DMS53 (cell line): Measurements from ENCODE around the gene S100P.
"Not testable (repeated sequence)": the region's sequence is repeated elsewhere in the genome, so short reads cannot be mapped to it uniquely, and the experiment has no call there.

Experiments used
- DNase-seq: peaks from one replicate; lab custom pipeline; 2025; lab: John Stamatoyannopoulos, UW

S100P gene

DNA sequence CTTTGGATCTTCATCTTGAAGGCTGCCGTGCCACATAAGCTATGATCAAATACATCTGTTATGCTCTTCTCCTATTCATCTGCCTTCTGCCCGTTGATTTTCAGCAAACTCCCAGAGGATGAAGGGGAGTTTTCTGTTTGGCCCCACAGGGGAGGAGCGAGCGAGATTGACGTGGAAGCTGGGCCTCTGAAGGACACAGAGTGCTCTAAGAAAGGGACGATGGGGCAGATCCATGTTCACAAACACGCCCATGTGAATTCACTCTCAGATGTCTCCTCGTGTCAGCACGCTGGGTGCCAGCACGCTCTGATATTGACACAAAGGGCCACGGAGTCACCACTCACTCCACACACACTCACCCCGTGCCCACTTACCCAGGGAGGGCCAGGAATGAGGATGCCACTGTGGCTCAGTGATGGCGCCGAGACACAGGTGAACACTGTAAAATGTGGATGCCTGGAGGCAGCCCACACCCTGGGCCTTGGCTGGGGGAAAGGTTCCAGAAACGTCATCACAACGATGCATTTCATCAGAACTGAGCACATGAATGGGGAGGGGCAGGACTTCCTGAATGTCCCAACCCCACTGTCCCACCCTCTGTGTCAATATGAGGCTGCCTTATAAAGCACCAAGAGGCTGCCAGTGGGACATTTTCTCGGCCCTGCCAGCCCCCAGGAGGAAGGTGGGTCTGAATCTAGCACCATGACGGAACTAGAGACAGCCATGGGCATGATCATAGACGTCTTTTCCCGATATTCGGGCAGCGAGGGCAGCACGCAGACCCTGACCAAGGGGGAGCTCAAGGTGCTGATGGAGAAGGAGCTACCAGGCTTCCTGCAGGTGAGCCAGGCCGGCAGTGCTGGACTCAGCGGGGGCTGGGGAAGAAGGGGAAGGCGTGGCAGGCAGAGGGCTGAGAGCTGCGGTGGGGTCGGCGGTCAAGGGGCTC, at the start of gene S100P:
TSS of gene S100P (plus strand) at position 648 of the 946 bp plus-strand sequence. CDS start at position 703, 55 bp downstream.
- DNase-seq: no peak

DNA sequence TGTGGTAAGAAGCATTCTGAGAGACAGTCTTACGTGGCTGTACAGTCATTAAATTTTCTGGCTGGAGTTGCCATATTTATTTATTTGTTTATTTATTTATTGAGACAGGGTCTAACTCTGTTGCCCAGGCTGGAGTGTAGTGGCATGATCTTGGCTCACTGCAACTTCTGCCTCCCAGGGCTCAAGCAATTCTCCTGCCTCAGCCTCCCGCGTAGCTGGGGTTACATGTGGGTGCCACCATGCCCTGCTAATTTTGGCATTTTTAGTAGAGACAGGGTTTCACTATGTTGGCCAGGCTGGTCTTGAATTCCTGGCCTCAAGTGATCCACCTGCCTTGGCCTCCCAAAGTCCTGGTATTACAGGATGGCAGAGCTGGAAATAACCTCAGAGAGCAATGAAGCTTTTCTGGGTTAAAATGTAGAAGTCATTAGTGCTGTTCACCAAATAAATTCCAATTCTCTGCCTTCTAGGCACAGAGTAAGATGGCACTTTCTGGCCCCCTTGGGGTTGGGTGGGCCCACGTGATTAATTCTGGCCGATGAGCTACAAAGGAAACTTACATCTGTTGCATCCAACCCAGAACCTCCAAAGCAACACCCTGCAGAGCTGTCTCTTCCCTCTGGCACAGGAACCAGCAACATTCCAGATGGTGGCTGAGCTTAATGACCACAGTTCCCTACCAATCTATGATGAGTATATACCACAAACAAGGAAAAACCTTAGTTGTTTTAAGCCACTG, 48.7 kb upstream of the S100P start:
- DNase-seq: no peak

DNA sequence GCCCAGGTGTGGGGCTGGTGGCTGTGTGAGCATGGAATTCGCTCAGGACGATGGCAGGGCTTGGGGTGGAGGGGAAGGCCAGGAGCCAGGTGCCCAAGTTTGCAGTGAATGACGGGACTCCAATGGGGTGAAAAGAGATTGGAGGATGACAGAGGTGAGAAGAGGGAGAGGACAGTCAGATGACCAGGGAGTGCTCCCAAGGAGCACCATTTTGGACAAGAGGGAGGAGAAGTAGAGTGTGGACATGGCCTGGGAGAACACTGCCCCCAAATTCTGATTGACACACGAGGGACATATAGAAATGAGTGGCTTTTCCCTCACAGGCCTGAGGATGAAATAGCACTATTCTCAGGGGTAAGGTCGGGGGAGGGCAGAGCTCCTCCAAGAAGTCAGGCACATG, 46.5 kb upstream of the S100P start:
- DNase-seq: no peak

DNA sequence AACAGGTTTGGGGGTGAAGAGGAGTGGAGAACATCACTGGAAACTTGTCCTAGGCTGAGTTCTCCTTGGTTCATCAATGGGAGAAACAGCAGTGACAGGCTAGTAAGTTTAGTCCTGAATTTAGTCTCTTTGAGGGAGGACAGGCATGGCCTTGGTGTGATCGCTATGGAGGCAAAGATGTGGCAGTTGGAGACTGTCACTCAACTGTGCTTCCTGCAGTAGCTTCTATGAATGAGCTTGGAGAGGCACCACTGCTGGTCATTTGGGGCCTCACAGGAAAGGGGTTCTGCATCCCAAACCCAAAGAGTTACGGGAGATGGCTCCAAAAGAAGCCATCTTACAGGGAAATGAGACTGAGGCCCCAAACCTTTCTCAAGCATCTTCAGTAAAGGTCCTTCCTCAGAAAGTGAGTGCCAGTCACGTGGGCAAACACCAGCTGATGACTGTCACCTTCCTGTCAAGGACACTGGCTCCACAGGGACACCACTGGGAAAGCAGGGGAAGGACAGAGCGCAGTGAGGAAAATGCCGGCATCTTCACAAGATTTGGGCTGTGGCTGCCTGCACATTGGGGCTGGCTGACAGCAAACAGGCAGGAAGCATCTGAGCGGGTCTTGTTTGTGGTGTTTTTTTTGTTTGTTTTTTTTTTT, 46.0 kb upstream of the S100P start:
- peak; percentile 72 for DNase-seq

DNA sequence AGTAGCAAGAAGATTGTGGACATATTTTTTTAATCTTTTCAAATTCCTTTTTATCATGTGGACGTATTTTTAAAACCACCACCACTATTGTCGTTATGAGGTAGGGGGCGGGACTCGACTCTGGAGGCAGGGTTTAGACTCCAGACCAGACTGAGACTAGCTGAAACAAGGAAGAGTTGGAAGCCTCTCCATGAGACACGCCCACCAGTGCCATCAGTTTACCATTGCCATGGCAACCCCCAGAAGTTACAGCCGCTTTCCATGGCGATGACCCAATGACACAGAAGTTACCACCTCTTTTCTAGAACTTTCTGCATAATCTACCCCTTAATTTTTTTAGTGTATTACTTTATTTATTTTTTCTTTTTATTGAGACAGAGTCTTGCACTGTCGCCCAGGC, 44.5 kb upstream of the S100P start:
- DNase-seq: no peak

DNA sequence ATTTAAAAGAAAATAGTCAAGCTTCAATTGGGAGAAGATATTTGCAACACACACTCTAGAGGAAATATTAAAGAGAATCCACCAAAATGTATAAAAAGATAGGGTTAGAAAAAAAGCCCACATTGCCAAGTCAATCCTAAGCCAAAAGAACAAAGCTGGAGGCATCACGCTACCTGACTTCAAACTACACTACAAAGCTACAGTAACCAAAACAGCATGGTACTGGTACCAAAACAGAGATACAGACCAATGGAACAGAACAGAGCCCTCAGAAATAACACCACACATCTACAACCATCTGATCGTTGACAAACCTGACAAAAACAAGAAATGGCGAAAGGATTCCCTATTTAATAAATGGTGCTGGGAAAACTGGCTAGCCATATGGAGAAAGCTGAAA, 39.5 kb upstream of the S100P start:
- DNase-seq: not testable (repeated sequence)

DNA sequence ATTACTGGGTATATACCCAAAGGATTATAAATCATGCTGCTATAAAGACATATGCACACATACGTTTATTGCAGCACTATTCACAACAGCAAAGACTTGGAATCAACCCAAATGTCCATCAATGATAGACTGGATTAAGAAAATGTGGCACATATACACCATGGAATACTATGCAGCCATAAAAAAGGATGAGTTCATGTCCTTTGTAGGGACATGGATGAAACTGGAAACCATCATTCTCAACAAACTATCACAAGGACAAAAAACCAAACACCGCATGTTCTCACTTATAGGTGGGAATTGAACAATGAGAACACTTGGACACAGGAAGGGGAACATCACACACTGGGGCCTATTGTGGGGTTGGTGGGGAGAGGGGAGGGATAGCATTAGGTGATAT, 38.4 kb upstream of the S100P start:
- DNase-seq: not testable (repeated sequence)

DNA sequence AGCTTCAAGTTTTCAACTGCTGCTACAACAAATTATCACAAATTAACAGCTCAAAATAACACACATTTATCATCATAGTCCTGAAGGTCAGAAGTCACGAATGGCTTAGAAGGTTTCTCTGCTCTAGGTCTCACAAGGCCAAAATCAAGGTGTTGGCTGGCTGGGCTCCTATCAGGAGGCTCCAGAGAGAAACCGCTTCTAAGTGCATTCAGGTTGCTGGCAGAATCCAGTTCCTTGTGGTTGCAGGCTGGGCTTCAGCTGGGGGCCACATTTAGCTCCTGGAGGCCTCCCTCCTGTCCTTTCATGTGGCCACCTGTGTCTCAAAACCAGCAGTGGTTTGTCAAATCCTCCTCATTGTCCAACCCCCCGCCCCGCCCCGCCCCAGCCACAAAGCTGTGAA, 37.8 kb upstream of the S100P start:
- no peak for DNase-seq

DNA sequence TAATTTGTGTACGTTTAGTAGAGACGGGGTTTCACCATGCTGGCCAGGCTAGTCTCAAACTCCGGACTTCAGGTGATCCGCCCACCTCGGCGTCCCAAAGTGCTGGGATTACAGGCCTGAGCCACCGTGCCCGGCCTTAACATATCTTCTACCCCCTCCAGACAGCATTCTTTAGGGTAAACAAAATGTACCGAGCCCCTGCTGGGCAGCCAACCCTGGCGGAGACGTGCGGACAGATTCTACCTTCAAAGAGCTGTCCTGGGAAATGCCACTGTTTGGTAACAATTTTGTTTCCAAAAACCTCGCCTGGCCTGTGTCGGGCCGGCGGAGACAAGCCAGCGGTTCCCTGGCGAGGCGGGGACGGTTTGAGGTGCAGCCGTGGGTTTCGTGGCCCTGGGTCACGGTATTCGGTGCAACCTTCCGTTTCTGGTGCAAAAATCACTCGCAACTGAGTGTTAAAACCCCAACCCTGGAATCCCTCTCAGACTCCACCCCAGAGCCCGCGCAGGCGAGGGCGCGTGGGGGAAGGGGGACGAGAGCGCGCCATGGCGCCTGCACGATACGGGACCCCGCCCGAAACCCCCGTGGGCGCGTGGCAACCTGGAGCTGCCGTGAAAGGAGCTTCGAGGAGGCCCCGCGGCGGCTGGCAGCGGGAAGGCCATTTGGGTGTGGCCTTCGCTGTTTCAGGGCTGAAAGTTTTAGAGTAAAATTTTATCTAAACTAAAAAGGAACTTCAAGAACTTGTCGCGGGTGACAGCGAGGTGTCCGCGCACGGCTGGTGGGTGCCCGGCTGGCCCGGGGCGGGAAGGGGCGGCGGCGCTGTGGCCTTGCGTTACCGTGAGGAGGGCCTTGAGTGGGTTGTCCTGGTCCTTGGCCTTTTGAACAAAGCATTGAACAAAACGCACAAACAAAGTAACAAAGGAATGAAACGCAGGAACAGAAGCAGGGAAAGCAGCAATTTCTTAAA, 36.2 kb upstream of the S100P start:
- DNase-seq: no peak

DNA sequence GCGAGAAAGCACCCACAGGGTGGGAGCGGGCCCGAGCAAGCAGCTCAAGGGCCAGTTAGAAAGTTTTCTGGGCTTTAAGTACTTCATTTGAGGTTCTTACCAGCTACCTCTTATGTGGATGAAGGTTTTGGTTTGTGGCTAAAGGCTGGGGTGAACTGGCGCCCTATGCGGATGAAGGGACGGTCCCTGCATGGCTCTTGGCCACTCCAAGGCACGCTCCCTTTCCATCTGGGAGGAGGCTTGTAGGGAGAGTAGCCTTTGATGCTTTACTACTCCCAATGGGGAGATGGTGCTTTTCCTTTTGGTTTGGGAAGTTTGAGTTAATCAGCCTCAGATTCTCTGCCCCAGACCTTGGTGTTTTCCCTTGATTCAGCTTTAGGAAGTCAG, 35.5 kb upstream of the S100P start:
- DNase-seq: no peak

DNA sequence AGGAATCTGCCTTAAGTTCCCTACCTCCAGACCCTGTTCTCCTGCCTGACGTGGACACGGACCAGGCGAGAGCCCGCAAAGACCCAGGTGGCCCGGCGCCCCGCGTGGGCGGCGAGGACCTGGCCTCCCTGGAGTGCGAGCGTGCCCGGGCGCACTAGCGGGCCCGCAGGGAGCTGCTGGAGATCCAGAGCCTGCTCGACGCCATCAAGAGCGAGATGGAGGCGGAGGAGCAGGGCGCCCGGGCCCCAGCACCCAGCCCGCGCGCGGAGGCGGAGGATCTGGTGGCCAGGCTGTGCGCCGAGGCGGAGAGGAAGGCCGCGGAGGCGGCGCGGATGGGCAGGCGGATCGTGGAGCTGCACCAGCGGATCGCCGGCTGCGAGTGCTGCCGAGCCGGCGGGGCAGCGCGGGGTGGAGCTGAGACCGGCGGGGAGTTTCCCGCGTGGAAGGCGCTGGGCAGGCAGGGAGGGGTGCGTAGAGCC, 35.0 kb upstream of the S100P start:
- peak; percentile 65 for DNase-seq

DNA sequence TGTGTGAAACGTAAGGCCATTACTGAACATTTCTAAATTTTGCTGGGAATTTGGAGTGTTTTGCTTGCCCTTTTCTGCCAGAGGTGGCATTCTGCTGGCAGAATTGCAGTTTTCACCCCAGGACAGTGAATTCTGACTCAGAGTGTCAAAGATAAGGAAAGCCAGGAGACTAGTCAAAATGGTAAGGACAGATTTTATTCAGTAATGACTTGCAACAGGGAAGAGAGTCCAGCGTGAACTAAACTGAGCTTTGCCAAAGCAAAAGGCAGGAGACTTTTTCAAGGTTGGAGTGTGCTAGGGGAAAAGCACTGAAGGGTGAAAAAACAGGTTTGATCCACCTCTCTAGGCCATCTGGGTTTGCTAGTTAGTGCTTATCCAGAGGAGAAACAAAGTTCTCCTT, 33.8 kb upstream of the S100P start:
- DNase-seq: no peak

DNA sequence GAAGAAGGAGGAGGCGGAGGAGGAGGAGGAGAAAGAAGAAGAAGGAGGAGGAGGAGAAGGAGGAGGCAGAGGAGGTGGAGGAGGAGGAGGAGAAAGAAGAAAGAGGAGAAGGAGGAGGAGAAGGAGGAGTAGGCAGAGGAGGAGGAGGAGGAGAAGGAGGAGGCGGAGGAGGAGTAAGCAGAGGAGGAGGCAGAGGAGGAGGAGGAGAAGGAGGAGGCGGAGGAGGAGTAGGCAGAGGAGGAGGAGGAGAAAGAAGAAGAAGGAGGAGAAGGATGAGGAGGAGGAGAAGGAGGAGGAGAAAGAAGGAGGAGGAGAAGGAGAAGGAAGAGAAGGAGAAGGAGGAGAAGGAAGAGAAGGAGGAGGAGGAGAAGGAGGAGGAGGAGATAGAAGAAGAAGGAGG, 33.2 kb upstream of the S100P start:
- DNase-seq: no peak

DNA sequence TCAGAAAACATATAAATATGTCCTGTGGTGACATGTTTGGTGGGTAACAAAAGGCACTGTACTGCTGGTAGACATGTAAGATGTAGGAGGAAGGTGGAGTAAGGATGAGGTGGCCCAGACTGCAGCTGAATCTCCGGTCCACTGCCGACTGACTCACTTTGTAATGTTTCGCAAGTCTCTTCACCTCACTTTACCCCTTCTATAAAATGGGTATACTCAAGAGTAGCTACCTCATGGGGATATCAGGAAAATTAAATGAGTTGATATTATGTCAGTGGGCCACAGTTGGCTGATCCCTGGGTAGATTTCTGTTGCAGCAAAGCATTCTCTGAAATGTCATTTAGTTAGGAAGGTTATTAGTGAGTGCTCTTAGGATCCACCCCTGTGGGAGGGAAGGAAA, 31.1 kb upstream of the S100P start:
- DNase-seq: no peak

DNA sequence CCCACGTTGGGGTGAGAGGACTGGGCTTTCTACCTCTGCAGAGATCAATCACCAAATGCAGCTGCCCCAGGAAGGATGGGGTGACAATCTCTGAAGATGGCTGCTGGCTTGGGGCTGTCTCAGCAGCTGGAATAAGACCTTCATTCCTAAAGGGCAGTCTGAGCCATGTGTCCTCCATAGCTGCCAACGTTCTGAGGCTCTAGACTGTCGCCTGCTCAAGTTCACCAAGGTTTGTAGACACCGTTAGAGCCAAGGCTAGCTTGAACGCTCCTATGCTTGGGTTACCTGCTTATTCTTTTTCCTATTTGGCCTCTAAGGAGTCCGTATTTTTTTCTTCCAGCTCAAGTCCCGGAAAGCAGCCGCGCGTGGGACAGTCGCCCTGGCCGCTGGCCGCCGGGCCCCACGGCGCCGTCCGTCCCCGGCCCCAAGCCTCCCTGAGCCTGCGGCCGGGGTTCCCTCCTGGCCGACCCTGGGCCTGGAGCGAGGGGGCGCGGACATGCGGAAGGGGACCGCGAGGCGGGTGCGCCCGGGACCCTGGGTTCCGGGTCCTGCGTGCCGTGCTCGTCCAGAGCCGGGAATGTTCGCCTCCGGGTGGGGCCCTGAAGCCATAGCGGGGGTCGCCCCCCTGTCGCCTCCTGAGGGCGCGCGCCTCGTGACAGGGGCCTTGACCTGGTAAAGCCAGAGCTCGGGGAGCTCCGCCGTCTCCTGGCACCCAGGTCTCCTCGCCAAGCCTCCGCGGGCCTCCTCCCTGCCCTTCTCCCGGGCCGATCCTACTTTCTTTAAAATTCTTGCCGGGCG, 29.9 kb upstream of the S100P start:
- peak; percentile 55 for DNase-seq

DNA sequence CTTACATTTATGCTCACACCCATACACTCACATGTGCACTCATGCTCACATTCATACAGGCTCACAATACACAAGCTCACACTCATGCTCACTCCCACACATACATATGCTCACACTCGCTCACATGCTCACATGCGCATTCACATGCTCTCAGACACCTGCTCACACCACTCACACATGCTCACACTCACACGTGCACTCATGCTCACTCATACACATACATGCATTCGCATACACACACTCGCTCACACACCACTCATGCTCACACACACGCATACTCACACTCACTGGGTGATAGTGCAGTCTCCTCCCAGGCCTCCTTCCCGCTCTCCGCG, 28.4 kb upstream of the S100P start:
- no peak for DNase-seq

DNA sequence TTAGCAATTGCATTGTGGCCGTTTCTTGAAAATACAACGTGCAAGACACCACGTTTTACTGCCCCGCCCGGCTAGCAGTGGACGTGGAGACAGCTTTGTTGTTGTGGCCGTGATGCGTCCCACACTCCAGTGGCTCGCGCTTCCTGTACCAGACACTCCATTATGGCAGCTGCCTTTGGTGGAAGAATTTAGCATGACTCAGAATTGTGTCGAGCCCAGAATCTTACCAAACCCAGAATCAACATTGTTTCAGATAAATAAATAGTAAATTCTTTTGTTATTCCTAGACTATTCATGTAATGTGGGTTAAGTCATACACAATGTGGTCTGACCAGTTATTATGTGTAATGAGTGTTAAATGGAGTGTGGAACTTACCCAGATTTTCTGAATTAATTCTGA, 25.3 kb upstream of the S100P start:
- peak; percentile 91 for DNase-seq

DNA sequence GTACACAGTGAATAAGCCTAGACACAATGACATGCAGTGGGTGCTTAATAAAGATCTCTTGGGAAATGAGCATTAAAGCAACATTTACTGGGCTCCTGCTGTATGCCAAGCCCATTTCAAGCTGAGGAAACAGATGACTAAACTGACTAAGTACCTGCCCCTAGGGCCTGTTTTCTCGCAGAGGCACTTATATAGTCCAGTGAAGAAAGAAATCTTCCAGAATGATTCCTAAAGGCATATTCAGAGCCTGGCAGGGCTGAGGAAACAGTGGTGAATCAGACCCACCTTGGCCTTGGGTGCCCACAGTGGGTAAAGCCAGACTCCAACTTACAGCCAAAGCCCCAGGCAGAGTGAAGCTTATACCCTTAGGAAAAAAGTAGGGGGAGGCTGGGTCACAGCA, 22.0 kb upstream of the S100P start:
- no peak for DNase-seq

DNA sequence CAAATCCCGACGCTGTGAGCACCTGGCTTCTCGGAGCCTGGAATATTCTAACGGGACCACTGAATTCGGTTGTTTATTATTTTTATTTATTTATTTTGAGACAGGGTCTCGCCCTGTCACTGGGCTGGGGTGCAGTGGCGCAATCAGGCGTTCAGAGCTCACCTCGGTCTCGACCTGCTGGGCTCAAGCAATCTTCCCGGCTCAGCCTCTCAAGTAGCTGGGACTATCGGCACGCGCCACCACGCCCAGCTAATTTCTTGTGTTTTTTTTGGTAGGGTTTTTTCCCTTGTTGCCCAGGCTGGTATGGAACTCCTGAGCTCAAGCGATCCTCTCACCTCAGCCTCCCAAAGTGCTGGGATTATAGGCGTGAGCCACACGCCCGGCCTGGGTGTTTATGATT, 21.5 kb upstream of the S100P start:
- no peak for DNase-seq

DNA sequence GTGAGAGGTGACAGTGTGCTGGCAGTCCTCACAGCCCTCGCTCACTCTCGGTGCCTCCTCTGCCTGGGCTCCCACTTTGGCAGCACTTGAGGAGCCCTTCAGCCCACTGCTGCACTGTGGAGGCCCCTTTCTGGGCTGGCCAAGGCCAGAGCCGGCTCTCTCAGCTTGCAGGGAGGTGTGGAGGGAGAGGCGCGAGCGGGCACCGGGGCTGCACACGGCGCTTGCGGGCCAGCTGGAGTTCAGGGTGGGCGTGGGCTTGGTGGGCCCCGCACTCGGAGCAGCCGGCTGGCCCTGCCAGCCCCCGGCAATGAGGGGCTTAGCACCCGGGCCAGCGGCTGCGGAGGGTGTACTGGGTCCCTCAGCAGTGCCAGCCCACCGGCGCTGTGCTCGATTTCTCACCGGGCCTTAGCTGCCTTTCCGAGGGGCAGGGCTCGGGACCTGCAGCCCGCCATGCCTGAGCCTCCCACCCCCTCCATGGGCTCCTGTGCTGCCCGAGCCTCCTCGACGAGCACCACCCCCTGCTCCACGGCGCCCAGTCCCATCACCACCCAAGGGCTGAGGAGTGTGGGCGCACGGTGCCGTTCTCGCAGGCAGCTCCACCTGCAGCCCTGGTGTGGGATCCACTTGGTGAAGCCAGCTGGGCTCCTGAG, 21.0 kb upstream of the S100P start:
- not testable (repeated sequence) for DNase-seq
